GM18498 (cell line): ENCODE results near the gene SLC38A4.
"Not testable (repeated sequence)": the region's sequence is repeated elsewhere in the genome, so short reads cannot be mapped to it uniquely, and the experiment has no call there.

ENCODE experiments used
- ATAC-seq: cut with Tn5 transposase; IDR thresholded peaks from one replicate; pipeline ENCODE4 v1.9.1; 2021; ENCODE audit warnings: mild to moderate bottlenecking, moderate library complexity; ENCODE audit not compliant: unreplicated experiment

Gene SLC38A4, protein sequence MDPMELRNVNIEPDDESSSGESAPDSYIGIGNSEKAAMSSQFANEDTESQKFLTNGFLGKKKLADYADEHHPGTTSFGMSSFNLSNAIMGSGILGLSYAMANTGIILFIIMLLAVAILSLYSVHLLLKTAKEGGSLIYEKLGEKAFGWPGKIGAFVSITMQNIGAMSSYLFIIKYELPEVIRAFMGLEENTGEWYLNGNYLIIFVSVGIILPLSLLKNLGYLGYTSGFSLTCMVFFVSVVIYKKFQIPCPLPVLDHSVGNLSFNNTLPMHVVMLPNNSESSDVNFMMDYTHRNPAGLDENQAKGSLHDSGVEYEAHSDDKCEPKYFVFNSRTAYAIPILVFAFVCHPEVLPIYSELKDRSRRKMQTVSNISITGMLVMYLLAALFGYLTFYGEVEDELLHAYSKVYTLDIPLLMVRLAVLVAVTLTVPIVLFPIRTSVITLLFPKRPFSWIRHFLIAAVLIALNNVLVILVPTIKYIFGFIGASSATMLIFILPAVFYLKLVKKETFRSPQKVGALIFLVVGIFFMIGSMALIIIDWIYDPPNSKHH

DNA sequence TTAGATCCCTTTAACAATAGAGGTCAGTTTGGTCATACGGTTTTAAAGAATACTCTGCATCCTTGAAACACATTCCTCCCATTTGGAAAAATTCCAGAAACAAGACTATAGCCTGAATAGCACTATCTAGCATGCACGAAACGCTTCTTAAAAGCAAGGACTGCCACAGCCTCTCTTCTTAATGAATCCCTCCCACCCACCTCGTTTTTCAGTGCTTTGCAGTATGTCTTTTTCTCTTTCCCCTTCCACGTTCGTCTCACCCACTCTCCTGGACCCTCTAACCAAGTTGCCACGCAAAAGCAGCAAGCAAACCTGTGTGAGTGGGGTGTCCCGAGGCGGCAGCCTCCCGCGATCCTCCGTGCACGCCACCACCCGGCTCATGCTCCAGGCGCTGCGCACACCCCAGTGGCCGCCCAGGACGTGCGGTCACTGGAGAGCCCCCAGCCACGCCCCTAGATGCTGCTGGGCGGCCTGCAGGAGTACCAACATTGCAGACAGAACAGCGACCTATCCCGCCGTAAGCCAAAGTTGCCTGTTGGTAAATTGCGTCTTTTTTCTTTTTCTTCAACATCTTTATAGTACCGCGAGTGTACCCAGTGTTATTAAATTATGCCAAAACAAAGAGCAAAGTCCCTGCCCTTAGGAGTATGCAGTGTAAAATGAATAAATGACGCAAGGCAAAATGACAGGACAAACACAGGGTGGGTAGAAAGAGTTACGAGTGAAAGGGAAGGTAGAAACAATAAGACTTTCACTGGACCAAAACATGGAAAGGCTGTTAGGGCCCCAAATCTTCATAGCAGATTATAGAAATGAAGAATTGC lies at the start of gene SLC38A4:
Gene SLC38A4, minus strand, starts transcription at position 407 of the 824 bp plus-strand sequence. CDS start 32,926 bp downstream, outside the sequence.
- ATAC-seq: no peak

DNA sequence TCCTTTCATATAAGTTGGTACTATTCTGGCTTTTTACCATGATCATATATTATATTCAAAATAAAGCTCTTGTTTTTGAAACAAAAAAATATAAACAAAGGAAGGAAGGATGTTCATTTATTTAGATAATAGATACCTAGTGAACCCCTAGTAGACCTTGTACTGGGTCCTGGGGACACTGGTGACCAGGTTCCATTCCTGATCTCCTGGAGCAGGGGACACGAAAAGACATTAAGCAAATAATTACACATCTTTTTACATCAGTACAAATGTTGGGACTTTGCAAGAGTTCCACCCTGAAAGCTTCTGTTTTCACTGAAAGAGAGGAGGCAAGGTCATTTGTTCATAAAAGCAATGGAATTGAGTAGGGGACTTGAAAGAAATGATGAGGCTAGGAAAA lies 49.3 kb upstream of the SLC38A4 start:
- ATAC-seq: no peak

DNA sequence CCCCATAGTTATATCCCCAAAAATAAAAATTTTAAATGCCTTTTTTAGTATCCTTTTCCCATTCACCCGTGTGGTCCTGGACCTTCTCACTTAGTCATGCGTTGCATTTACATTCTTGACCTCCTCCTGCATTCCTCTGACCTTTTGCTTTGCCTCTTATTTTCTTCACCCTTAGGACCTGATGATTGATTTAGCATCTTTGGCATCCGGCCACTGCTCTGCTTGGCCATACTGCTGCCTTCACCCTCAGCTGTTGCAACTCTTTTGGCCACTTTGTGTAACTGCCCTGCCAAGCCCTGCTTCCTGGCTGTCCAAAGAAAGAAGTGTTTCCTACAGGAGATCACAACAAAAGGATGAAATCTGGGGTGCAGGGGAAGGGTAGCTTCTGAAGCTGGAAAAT lies 48.8 kb upstream of the SLC38A4 start:
- ATAC-seq: no peak

DNA sequence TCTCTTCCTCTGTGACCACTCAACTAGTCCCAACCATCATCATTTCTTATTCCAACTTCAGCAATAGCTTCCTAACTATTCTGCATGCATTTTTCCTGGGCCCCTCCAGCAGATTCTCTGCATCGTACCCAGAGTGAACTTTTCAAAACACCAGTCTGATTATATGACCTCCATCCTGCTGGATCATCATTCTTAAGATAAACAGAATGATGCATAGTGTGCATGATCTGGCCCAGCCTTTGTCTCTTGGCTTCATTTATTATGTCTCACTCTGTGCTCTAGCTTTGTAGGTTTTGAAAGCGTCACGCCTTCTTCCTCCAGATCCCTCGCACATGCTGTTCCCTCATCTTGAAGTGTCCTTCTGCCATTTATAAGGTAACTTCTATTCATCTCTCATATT lies 46.3 kb upstream of the SLC38A4 start:
- no peak for ATAC-seq

DNA sequence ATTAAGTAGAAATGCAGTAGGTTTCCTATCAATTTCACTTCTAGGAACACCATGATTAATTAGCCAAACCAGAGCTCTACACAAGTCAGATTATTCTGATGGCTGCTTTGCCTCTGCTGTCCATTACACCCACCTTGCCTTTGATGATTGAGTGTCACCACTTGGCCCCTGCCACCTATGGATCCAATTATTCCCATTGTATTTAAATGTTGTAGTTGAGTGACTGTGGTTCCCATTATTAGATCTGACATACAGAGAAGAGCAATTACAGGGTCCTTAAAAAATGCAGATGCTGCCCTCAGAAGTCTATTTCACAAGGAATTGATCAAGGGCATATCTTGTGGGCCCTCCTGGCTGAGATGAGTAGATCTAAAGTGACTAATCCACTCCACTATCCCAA lies 39.5 kb upstream of the SLC38A4 start:
- no peak for ATAC-seq

DNA sequence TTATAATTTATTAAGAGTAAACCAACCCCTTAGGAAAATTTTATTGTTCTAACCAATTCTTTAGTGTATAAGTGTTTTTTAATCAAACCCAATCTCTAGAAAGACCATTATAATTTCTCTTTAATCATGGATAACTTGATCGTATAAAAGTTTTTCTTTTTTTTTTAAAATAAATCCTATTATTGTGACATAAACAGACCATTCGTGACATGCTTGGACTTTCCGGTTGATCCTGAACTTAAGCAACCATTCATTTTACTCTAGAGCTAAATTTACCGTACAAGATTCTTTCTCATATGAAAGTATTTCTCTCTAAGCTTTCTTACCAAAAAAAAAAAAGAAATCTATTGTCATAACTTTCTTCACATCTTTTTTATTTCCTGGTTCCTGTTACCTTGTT lies 32.6 kb upstream of the SLC38A4 start:
- no peak for ATAC-seq

DNA sequence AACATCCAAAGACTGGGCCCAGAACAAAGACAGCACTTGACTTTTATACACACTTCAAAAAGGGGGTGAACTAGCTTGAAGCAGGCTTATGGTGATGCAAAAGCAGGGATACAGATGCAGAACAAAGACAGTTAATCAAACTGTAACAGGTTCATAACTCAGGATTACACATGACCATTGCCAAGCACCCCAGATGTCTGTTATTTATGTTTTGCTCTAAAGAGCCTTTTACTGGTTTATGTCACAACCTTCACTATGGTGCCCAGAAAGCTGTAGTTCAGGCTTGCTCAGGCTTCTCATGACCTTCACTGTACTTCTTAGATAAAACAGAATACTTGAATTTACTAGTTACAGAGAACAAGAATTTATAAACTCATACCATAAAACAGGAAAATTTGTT lies 31.7 kb upstream of the SLC38A4 start:
- ATAC-seq: no peak

DNA sequence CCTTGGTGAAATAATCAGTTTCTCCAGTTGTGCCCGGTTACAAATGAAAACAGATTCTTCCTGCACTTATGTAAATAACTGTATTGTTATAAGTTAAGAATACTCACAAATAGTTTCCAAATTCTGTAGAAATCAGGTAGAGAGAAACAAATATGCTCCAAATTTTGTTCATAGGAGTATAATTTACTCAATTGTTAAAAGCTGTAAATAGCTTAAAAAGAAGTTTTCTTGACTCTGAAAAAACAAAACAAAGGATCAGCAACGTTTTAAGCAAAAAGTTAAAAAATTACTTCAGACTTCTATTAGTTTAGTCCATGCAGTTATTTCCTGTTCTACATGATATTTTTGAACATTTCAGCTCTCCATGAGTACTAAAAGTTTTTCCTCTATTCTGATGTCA lies 30.0 kb upstream of the SLC38A4 start:
- no peak for ATAC-seq

DNA sequence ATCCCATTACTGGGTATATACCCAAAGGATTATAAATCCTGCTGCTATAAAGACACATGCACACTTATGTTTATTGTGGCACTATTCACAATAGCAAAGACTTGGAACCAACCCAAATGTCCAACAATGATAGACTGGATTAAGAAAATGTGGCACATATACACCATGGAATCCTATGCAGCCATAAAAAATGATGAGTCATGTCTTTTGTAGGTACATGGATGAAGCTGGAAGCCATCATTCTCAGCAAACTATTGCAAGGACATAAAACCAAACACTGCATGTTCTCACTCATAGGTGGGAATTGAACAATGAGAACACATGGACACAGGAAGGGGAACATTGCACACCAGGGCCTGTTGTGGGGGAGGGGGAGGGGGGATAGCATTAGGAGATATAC lies 28.4 kb upstream of the SLC38A4 start:
- ATAC-seq: not testable (repeated sequence)

DNA sequence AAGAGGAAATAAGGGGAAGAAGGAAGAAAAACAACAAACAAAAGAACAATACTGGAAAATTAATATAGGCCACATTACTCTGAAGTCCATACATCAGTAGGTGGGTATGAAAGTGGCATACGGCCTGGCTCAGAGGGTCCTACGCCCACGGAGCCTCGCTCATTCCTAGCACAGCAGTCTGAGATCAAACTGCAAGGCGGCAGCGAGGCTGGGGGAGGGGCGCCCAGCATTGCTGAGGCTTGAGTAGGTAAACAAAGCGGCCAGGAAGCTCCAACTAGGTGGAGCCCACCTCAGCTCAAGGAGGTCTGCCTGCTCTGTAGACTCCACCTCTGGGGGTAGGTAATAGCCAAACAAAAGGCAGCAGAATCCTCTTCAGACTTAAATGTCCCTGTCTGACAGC lies 23.0 kb upstream of the SLC38A4 start:
- not testable (repeated sequence) for ATAC-seq

DNA sequence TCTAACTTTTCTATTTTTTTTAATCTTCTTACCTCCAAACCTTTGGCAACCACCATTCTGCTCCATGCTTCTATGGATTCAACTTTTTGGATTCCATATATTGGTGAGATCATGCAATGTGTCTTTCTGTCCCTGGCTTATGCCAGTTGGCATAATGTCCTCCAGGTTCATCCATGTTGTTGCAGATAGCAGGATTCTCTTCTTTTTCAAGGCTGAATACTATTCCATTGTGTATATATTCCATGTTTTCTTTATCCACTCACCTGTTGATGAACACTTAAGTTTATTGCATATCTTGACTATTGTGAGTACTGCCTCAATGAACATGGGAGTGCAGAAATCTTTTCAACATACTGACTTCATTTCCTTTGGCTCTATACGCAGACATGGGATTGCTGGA lies 21.2 kb upstream of the SLC38A4 start:
- no peak for ATAC-seq

DNA sequence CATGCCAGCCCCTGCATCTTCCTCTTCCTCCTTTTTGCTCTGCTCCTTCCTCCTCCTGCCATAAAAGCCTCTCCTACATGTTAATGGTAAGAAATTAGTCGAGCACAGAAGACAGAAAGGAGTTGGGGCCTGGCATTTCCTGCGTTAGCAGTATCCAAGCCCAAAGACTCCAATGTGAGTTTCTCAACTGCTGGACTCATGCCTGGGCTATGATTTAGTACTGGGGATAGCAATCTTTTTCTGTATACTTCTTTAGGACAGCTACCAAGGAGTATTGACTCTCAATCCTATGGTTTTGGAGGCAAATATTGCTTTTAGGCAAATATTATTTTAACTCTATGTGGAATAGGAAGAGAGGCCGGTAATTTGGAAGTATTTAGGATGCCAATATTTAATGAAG lies 18.0 kb upstream of the SLC38A4 start:
- ATAC-seq: no peak

DNA sequence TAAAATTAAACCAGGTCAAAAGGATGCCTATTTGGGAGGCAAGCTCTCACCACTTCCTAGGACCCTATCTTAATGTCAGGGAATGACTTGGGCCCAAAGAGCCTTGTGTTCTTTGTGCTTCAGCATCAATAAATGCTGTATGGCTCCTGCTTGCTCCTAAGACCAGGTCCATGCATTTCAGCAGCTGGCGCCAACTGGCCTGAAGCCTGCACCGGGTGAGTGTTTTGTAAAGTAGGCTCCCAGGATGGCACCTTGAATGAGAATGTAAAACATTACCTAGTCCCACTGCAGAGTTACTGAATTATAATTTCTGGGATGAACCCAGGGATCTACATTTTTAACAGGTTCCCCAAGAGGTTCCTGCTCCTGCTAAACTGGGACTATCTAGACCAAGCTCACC lies 16.1 kb upstream of the SLC38A4 start:
- no peak for ATAC-seq

DNA sequence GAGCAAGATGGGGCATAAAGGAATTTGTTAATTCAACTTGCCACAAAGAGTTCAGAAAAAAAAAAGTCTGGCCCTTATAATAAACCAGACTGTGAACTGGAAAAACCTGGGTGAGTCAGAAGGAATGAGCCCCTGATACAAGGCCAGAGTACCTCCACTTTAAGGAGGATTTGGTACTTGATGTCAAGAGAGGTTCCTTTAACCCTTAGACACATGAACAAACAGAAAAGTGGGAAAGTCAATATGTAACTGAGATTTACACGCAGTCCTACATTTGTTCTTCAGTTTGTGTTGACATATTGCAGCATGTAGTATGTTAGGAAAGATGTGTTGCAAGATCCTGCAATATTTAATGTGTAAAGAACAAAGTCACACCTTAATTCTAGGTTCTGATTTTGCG lies 14.2 kb upstream of the SLC38A4 start:
- no peak for ATAC-seq

DNA sequence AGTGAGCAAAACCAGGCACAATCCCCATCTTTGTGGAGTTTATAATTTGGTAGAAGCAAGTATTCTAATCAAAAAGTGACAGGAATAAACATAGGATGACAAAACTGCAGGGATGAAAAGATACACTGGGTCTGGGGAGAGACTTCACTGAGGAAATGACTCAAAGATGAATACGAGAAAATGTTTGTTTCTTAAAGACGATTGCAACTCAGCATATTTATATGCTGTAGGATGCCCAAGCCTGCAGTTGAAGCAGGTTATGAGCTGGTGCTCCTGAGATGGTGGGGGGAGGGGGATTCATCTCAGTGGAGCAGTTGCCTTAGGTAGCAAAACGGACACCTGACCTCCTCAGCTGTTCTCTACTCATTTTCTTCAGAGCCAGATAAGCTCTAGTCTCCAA lies 13.4 kb upstream of the SLC38A4 start:
- no peak for ATAC-seq

DNA sequence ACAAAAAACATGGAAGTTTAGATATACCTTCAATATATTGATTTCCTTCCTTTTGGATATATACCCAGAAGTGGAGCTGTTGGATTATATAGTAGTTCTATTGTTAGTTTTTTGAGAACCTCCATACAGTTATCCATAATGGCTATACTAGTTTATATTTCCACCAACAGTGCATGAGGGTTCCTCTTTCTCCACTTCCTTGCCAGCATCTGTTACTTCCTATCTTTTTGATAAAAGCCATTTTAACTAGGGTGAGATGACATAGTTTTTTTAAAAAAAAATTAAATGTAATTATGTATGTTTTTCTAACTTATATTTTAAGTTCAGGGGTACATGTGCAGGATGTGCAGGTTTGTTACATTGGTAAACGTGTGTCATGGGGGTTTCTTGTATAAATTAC lies 10.0 kb upstream of the SLC38A4 start:
- ATAC-seq: no peak

DNA sequence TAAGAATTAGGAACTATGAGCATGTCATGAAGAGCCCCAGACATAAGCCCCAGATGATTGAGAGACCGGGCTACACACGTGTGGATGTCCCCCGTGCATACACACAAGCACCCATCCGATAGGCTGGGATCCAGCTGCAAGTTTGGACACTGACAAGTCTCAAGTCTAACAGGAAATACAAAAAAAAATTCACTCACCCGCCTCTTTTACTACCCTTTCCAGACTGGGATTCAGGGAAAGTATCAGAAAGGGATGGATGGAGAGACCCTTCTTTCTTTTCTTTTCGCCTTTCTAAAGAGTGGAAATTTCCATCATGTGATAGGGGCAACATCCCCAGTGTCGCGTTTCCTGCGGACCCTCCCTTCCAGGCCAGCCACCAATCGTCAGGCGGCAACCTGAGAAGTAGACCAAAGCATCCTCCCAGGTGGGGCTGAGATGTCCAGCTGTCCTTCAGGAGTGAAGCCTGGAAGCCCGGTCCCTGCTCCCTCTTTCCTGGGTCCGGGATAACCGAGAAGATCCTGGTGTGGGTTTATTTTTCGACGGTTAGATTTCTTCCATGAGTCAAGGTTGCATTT lies 6.4 kb upstream of the SLC38A4 start:
- ATAC-seq: no peak

DNA sequence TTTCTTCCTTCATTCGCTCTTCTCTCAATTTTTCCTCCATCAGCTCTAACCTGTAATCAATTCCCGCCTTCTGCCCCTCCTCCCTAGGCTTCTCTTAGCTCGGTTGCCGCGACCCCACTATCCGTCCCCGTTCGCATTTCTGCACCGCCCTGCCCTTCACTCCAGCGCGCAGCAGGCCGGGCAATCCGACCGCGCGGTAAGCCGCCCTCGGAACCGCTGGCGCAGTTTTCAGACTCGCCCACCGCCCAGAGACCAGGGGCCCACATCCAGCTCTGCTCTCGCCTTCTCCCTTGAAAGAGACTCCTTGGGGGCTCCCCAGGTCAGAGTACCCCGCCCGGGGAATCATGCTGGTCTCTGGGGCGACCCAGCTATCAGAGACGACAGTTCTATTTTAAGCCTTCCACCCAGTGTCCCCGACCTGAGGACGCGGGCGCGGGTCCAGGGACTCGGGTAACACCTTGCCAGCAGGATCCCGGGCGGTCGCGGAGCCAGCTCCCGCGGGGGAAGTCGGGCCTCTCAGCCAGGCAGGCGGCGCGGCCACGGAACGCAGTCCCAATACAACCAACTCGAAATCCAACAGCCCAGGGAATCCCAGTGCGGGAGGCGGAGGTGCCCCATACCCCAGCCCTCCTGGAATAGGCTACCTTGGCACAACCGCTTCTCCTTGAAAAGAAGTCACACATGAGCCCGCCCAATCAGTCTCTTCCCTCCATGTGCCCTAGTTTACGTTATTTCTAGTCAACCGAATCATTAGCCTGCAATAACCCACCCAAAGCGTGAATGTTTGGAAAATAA lies 5.7 kb upstream of the SLC38A4 start:
- ATAC-seq: no peak

DNA sequence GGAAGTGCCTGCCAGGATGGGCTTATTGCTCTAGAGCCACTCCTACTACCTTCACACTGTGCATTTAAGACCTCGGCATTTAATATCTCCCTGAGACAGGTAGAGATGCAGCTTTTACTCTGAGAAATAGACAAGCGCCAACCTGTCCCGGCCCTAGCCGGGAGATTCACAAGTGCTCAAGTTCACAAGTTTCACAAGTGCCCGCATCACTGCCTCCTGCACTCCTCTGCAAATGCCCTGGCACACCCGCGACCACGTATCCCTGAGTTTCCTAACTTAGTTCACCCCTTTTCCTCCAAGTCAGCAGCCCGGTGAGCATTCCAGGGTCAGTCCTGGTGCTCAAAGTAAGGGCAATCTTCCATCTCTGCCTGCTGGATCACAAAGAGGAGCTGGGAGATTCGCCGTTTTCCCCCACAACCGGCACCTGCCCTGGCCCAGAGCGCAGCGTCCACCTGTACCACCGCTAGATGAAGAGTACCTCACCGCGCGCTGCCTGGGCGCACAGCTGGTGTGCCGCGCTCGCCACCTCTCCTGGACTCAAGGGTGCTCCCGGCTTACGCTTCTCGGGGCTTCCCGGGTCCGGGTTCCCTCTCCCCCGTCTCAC lies 5.0 kb upstream of the SLC38A4 start:
- no peak for ATAC-seq

DNA sequence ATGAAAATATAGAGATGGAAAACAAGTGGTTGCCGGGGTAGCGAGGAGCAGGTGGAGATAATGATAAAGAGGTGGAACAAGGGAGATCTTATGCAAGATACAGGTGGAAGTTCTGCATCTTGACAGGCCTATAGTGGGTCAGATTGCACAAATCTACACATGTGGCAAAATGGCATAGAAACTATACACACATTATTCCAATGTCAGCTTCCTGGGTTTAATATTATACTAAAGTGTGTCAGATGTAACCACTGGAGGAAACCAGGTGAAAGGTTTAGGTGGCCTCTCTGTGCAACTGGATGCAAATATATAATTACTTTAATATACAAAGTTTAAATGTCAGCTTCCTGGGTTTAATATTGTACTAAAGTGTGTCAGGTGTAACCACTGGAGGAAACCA lies 1.1 kb downstream of the SLC38A4 start:
- ATAC-seq: no peak
